Activated CD8-positive, alpha-beta T cell treated with anti-CD3 and anti-CD28 coated beads for 36 hours (primary cell): ENCODE data around the gene P3R3URF. TPM values are rescaled to one million over a fixed set of nuclear protein-coding genes. Genes with fewer than 3 reads are reported as not detected.

Source experiments
- ATAC-seq: fragments of 200-7000 bp; cut with Tn5 transposase; one replicate; pipeline ENCODE4 v1.10.0; 2021; ENCODE audit warnings: mild to moderate bottlenecking, moderate library complexity
- CTCF ChIA-PET: fragments of 350-600 bp; sonication (Branson Sonifier 250); formaldehyde crosslinking; loops from one replicate; lab custom pipeline; 2021; ENCODE audit warnings: antibody characterized with exemption; lab: Charles Lee
- POLR2A ChIA-PET: fragments of 350-600 bp; sonication (Branson Sonifier 250); formaldehyde crosslinking; loops from one replicate; lab custom pipeline; 2021; ENCODE audit warnings: antibody characterized with exemption; lab: Charles Lee
- DNase-seq: peaks from one replicate; pipeline ENCODE4 v3.0.0-alpha.2; 2020
- H3K27ac Mint-ChIP-seq: one replicate; pipeline ENCODE4 v1.8.0; 2021; ENCODE audit warnings: mild to moderate bottlenecking, mixed read lengths
- H3K27me3 Mint-ChIP-seq: one replicate; pipeline ENCODE4 v1.8.0; 2021; ENCODE audit warnings: mixed read lengths
- H3K36me3 Mint-ChIP-seq: one replicate; pipeline ENCODE4 v1.8.0; 2021; ENCODE audit warnings: low read depth, mixed read lengths
- H3K4me1 Mint-ChIP-seq: one replicate; pipeline ENCODE4 v1.8.0; 2021; ENCODE audit warnings: low read depth, mixed read lengths
- H3K4me3 Mint-ChIP-seq: one replicate; pipeline ENCODE4 v1.8.0; 2021; ENCODE audit warnings: mild to moderate bottlenecking, moderate library complexity, mixed read lengths
- H3K9me3 Mint-ChIP-seq: one replicate; pipeline ENCODE4 v1.8.0; 2021; ENCODE audit warnings: mixed read lengths
- intact Hi-C: fragments of 100-400 bp; cut with micrococcal nuclease; formaldehyde crosslinking; loops from one replicate; pipeline ENCODE4 v1.10.0; 2022
- total RNA-seq, 2 experiments: library from RNA; stranded (reverse); gene quantifications; one replicate each; pipeline ENCODE4 v1.2.3, GENCODE V29; 2021
- TF ChIP-seq, protein P1 (sequence below): fragments of 200-600 bp; IDR thresholded peaks from one replicate; pipeline ENCODE4 v1.8.0; 2022; ENCODE audit warnings: antibody characterized with exemption, mild to moderate bottlenecking

Gene P3R3URF
- total RNA-seq, 2 experiments from 2014 or later = not detected

DNA sequence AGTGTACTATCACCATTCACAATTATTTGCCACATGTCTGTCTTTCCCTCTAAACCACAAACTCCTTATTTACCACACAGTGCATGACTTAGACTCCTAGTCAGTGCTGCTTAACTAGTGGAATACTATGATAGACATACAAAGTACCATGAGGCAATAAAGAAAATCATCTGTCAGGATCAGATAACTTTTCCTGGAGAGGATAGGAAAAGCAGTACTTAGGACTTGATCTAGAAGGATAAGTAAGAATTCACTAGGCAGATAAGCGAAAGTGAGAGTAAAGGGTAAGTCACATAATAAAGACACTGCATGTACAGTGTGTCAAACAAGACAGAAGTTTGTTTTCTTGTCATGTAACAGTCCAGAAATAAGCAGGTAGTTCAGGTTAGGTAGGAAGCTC, 22.6 kb downstream of the P3R3URF start:
- Mint-ChIP-seq H3K27me3 (no peaks in the 10 kb centered on the region), H3K27ac (no peak overlapping the region), H3K9me3 (no peaks in the 10 kb centered on the region), H3K4me3 (no peak overlapping the region), H3K4me1 (no peaks in the 10 kb centered on the region), H3K36me3 (no peaks in the 10 kb centered on the region)
- POLR2A ChIA-PET = no interaction called here
- CTCF ChIA-PET = no interaction called here
- ATAC-seq (no peak), DNase-seq (no peak)
- intact Hi-C loops = no loop called here
- TF ChIP-seq, protein P1, sequence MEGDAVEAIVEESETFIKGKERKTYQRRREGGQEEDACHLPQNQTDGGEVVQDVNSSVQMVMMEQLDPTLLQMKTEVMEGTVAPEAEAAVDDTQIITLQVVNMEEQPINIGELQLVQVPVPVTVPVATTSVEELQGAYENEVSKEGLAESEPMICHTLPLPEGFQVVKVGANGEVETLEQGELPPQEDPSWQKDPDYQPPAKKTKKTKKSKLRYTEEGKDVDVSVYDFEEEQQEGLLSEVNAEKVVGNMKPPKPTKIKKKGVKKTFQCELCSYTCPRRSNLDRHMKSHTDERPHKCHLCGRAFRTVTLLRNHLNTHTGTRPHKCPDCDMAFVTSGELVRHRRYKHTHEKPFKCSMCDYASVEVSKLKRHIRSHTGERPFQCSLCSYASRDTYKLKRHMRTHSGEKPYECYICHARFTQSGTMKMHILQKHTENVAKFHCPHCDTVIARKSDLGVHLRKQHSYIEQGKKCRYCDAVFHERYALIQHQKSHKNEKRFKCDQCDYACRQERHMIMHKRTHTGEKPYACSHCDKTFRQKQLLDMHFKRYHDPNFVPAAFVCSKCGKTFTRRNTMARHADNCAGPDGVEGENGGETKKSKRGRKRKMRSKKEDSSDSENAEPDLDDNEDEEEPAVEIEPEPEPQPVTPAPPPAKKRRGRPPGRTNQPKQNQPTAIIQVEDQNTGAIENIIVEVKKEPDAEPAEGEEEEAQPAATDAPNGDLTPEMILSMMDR = no peak

DNA sequence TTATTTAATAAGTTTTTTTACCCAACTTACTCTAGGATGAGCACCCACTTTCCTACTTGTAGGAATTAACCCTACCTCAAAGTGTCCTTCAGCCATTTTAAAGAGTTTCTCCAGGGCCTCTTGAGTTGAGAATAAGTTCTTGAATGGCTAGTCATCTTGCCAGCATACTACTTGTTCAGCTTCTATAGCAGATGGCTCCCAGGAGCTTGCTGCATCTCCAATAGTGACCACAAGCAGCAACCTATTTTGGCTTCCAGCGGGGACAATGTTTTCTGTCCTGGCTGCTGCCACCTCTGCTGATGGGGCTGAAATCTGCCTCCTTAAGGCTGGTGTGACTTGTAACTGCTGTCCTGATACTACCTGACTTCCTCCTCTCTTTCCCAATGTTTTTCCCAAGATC, 23.1 kb downstream of the P3R3URF start:
- H3K36me3 Mint-ChIP-seq = no peaks in the 10 kb centered on the region
- ATAC-seq = no peak
- no peak for DNase-seq
- H3K27me3 Mint-ChIP-seq = no peaks in the 10 kb centered on the region
- H3K4me1 Mint-ChIP-seq = no peaks in the 10 kb centered on the region
- no peaks in the 10 kb centered on the region for H3K9me3 Mint-ChIP-seq
- TF ChIP-seq, protein P1 = no peak
- POLR2A ChIA-PET = no interaction called here
- no peak overlapping the region for H3K27ac Mint-ChIP-seq
- intact Hi-C loops = no loop called here
- H3K4me3 Mint-ChIP-seq = no peak overlapping the region
- CTCF ChIA-PET = no interaction called here

- Mint-ChIP-seq H3K9me3 (no peaks in the 10 kb centered on the region), H3K36me3 (no peaks in the 10 kb centered on the region), H3K27ac (no peak overlapping the region), H3K4me1 (no peaks in the 10 kb centered on the region), H3K4me3 (no peak overlapping the region), H3K27me3 (no peaks in the 10 kb centered on the region)
- intact Hi-C loops = no loop called here
- POLR2A ChIA-PET = interaction anchor here (0.7 to 1.5 kb wide), 2 partner anchors 13 kb away, joined by 3 read pairs; no protein-coding TSS in a partner anchor
- CTCF ChIA-PET = interaction anchor here (1.0 kb wide), 1 partner anchor 106 kb away, joined by 3 read pairs; no protein-coding TSS in a partner anchor
- no peak for DNase-seq
- TF ChIP-seq, protein P1 = no peak
- ATAC-seq = no peak
These were observed 24.3 kb downstream of the P3R3URF start for GRCh38 chr1:46152016-46152415.

- intact Hi-C loops = no loop called here
- H3K9me3 Mint-ChIP-seq = no peaks in the 10 kb centered on the region
- DNase-seq (no peak), ATAC-seq (no peak)
- H3K4me3 Mint-ChIP-seq = no peak overlapping the region
- ChIA-PET CTCF (interaction anchor here (0.7 to 1.6 kb wide), 2 partner anchors 10 to 95 kb away, joined by 3 to 4 read pairs; no protein-coding TSS in a partner anchor), POLR2A (no interaction called here)
- H3K27me3 Mint-ChIP-seq = no peaks in the 10 kb centered on the region
- H3K4me1 Mint-ChIP-seq = no peaks in the 10 kb centered on the region
- no peaks in the 10 kb centered on the region for H3K36me3 Mint-ChIP-seq
- TF ChIP-seq, protein P1 = no peak
- no peak overlapping the region for H3K27ac Mint-ChIP-seq
These were observed 26.2 kb downstream of the P3R3URF start for GRCh38 chr1:46150085-46150484.

- no peak for ATAC-seq
These were observed 28.0 kb downstream of the P3R3URF start for GRCh38 chr1:46148318-46148717.

More at GRCh38 chr1:46148318-46148717, 28.0 kb downstream of the P3R3URF start:
- no peaks in the 10 kb centered on the region for H3K4me1 Mint-ChIP-seq
- H3K36me3 Mint-ChIP-seq = no peaks in the 10 kb centered on the region
- TF ChIP-seq, protein P1 = no peak
- no peaks in the 10 kb centered on the region for H3K27me3 Mint-ChIP-seq
- no peaks in the 10 kb centered on the region for H3K9me3 Mint-ChIP-seq
- H3K27ac Mint-ChIP-seq = no peak overlapping the region
- ChIA-PET CTCF (interaction anchor here (0.9 kb wide), 1 partner anchor 58 kb away, joined by 4 read pairs; no protein-coding TSS in a partner anchor), POLR2A (no interaction called here)
- intact Hi-C loops = no loop called here
- no peak overlapping the region for H3K4me3 Mint-ChIP-seq
- no peak for DNase-seq
